K562 (cell line): ENCODE data around the gene UBE2H. TPM values are rescaled to one million over a fixed set of nuclear protein-coding genes. Genes with fewer than 3 reads are reported as not detected.

ENCODE experiments used
- HNRNPL ChIP-seq: fragments of 200-400 bp; formaldehyde crosslinking; IDR thresholded peaks from 2 replicates; pipeline ENCODE4 v1.6.1; 2017; ENCODE audit warnings: low read depth, mild to moderate bottlenecking, low read length
- NR2C2 ChIP-seq, 2 experiments: fragments of 200-800 bp in 1 of 2; sonication (Bioruptor generic) in 1 of 2; sonication (generic) in 1 of 2; formaldehyde crosslinking in 1 of 2; IDR thresholded peaks; 2 replicates each; pipeline versions ENCODE4 v1.6.1 to v1.8.0; 2016 to 2022; ENCODE audit warnings: mild to moderate bottlenecking in 1 of 2, missing compliant biosample characterization in 1 of 2, missing genetic modification characterization in 1 of 2, missing genetic modification reagents in 1 of 2
- PATZ1 ChIP-seq: fragments of 250-450 bp; sonication (Bioruptor Pico); IDR thresholded peaks from 2 replicates; pipeline ENCODE4 v1.5.0; 2020; ENCODE audit warnings: mild to moderate bottlenecking, borderline replicate concordance
- POLR2G ChIP-seq: fragments of 200-400 bp; formaldehyde crosslinking; IDR thresholded peaks from 2 replicates; pipeline ENCODE4 v1.6.1; 2017; ENCODE audit warnings: low read depth, mild to moderate bottlenecking, antibody characterized with exemption, low read length, moderate library complexity
- PRDM10 ChIP-seq: fragments of 450-650 bp; IDR thresholded peaks from 2 replicates; pipeline ENCODE4 v1.6.1; 2018; ENCODE audit not compliant: partially characterized antibody
- RBM17 ChIP-seq: fragments of 200-400 bp; formaldehyde crosslinking; IDR thresholded peaks from 2 replicates; pipeline ENCODE4 v1.6.1; 2017; ENCODE audit warnings: low read depth, mild to moderate bottlenecking, low read length, borderline replicate concordance
- SMAD3 ChIP-seq: fragments of 450-650 bp; formaldehyde crosslinking; conservative IDR thresholded peaks from 2 replicates; pipeline ENCODE4 v1.4.0; 2020; ENCODE audit warnings: mild to moderate bottlenecking
- SUPT5H ChIP-seq: fragments of 450-650 bp; IDR thresholded peaks from 2 replicates; pipeline ENCODE4 v1.6.1; 2016
- ZNF277 ChIP-seq: fragments of 250-450 bp; sonication (Bioruptor Pico); IDR thresholded peaks from 2 replicates; pipeline ENCODE4 v1.8.0; 2022; ENCODE audit warnings: inconsistent platforms, mild to moderate bottlenecking, moderate library complexity, borderline replicate concordance
- polyA plus RNA-seq, 8 experiments: library from polyadenylated mRNA; depleted of rRNA in 4 of 8; stranded (reverse) in 5 of 8; unstranded in 3 of 8; fragments of >200 nt; fragmentation: Nextera tagmentation in 2 of 8; fragmentation: Illumina TruSeq in 1 of 8; extraction: Ambion mirVana in 2 of 8; extraction: Trizol in 1 of 8; gene quantifications; 2 replicates each; pipeline versions ENCODE4 v1.2.1 to v1.2.3, GENCODE V29; 2011 to 2014; ENCODE audit warnings: inconsistent platforms in 1 of 8, missing spikeins in 1 of 8
- total RNA-seq, 7 experiments: library from RNA; depleted of rRNA in 6 of 7; stranded (reverse); fragments of >200 nt in 6 of 7; fragmentation: Illumina TruSeq in 2 of 7; extraction: Trizol in 2 of 7; gene quantifications; 2 replicates each; pipeline versions ENCODE4 v1.2.1 to v1.2.3, GENCODE V29; 2011 to 2021; ENCODE audit warnings: low replicate concordance in 1 of 7

Gene UBE2H
- total and polyA plus RNA-seq, 9 of the 15 experiments (the other 6 are each of a cell fraction or from before 2014, with no cell fraction given), result 6.3 to 33.0 (median 13.3) TPM

GRCh38 chr7:129865925-129866201 is 86.9 kb downstream of the UBE2H start (continued):
- TF ChIP-seq PATZ1 (CRISPR knock-in tag) (no peak), NR2C2 (CRISPR knock-in tag; IDR thresholded peaks at IDR 0.05) (no peak), NR2C2 (tag; IDR thresholded peaks at IDR 0.05) (peak; percentile 42; the same call in 1 of the 2 replicates), RBM17 (no peak), SMAD3 (no peak), SUPT5H (no peak), HNRNPL (no peak), ZNF277 (CRISPR knock-in tag) (no peak), PRDM10 (peak; percentile 80), POLR2G (no peak)
